ENCODE measurements around the gene ZNF746. TPM values are rescaled to one million over a fixed set of nuclear protein-coding genes. Genes with fewer than 3 reads are reported as not detected.

Gene ZNF746
- total RNA-seq, 2 donors from 2014 or later: 21.0 to 40.0 TPM

DNA sequence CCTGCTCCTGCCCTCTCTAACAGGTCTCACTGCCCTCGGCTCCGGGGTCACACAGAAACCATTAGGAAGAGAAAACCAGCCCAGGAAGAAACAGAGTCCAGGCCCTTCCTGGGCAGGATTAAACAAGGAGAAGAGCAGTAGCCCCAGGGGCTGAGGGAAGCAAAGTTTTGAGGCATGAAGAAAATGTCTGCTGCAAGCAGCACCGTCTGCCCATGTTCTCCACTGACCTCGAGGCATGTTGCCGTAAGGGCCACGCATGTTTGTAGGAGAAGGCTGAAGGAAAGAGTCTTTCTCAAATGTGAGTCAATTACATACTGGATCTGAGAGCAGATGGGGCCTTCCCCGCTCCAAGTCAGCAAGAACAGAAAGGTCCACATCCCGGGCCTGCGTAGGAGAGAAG lies 4.2 kb downstream of the ZNF746 start:
- H3K9me3 ChIP-seq: no peaks in the 10 kb centered on the region
- TF ChIP-seq POLR2A (IDR thresholded peaks at IDR 0.05): no peak
- TF ChIP-seq, protein P1, sequence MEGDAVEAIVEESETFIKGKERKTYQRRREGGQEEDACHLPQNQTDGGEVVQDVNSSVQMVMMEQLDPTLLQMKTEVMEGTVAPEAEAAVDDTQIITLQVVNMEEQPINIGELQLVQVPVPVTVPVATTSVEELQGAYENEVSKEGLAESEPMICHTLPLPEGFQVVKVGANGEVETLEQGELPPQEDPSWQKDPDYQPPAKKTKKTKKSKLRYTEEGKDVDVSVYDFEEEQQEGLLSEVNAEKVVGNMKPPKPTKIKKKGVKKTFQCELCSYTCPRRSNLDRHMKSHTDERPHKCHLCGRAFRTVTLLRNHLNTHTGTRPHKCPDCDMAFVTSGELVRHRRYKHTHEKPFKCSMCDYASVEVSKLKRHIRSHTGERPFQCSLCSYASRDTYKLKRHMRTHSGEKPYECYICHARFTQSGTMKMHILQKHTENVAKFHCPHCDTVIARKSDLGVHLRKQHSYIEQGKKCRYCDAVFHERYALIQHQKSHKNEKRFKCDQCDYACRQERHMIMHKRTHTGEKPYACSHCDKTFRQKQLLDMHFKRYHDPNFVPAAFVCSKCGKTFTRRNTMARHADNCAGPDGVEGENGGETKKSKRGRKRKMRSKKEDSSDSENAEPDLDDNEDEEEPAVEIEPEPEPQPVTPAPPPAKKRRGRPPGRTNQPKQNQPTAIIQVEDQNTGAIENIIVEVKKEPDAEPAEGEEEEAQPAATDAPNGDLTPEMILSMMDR (IDR thresholded peaks at IDR 0.05): no peak
- TF ChIP-seq POLR2AphosphoS5 (IDR thresholded peaks at IDR 0.05): no peak
- H3K4me3 ChIP-seq: no peak overlapping the region
- whole genome bisulfite sequencing: 96% methylated on average over 9 of the region's 9 CpGs
- no peak overlapping the region for H3K27ac ChIP-seq
- peaks cover 9 to 11% of the 10 kb centered on the region in 2 donors for H3K36me3 ChIP-seq
- DNase-seq (ENCODE audit: low spot score): no peak
- intact Hi-C loops (cut with DNase I): loop anchor here (10.0 kb wide), 1 partner anchor 229 kb away; the partner anchor contains the start of gene ZNF783
- H3K4me1 ChIP-seq (replicated peaks): peaks cover 6% of the 10 kb centered on the region
- H3K27me3 ChIP-seq (replicated peaks; ENCODE audit: insufficient read depth): no peaks in the 10 kb centered on the region

DNA sequence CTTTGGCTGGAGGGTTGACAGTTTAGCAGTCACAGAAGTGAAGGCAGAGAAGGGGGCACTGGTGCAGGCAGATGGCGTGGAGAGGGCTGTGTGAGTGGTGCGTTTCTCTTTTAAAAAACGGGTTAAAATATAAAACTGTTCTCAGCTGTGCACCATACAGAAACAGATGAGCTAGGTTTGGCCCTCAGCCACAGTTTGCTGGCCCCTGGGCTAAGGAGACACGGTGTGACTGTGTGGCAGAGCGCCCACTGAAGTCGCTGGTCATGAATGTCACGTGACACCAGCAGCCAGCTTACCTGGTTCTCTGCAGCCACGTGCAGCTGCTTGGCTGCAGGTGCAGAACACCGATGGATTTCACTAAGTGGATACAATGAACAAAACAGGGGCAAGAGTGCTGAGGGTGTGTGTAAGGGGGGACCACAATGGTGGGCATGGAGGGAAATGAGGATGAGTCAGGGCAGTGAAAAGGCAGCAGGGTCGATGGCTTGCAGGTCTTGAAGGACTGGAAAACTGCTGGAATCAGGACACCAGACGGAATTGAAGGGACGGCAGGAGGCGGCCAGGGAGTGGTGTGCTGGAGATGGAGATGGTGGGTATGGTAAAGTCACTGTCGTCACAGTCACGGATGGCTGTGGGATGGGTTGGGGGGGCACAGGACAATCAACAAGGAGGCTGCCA lies 7.4 kb downstream of the ZNF746 start:
- 75% methylated on average over 15 of the region's 15 CpGs for WGBS
- H3K4me1 ChIP-seq (replicated peaks): peaks cover 4% of the 10 kb centered on the region
- DNase-seq (ENCODE audit: low spot score): no peak
- H3K9me3 ChIP-seq: no peaks in the 10 kb centered on the region
- no peak overlapping the region for H3K4me3 ChIP-seq
- no peaks in the 10 kb centered on the region for H3K27me3 ChIP-seq (replicated peaks; ENCODE audit: insufficient read depth)
- peaks cover 11 to 12% of the 10 kb centered on the region in 2 donors for H3K36me3 ChIP-seq
- no peak overlapping the region for H3K27ac ChIP-seq
- TF ChIP-seq POLR2A (IDR thresholded peaks at IDR 0.05): no peak
- peak; percentile 14 for TF ChIP-seq POLR2AphosphoS5 (IDR thresholded peaks at IDR 0.05)
- intact Hi-C loops (cut with DNase I): loop anchor here (10.0 kb wide), 1 partner anchor 225 kb away; the partner anchor contains the start of gene ZNF783

DNA sequence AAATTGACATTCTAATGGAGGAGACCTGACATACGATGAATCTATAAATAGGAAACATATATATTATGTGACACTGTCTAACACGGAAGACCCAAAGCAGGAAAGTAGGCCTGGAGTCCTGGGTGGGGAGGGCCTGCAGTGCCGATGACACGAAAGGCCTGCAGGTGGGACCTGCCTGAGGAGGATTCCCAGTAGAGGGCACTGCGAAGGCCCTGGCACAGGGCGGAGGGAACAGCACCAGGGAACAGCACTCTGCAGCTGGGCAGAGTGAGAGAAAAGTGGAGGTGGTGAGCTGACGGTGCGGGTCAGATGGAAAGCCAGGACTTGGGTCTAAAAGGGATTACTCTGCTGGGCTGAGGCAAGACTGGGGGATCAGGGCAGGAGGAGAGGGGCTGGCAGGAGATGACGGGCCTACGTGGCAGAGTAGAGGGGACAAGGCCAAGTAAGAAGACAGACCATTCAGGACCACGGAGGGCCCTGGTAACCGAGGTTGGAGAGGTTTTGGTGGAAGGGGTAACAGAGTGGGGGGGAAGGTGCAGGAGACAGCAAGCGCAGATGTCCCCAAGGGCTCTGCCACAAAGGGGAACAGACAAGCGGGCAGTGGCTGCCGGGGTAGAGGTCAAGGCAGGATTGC lies 8.1 kb downstream of the ZNF746 start:
- peaks cover 11 to 12% of the 10 kb centered on the region in 2 donors for H3K36me3 ChIP-seq
- H3K4me1 ChIP-seq (replicated peaks): no peaks in the 10 kb centered on the region
- WGBS: 76% methylated on average over 15 of the region's 15 CpGs
- H3K9me3 ChIP-seq: no peaks in the 10 kb centered on the region
- no peak overlapping the region for H3K4me3 ChIP-seq
- DNase-seq (ENCODE audit: low spot score): no peak
- H3K27ac ChIP-seq: no peak overlapping the region
- no peaks in the 10 kb centered on the region for H3K27me3 ChIP-seq (replicated peaks; ENCODE audit: insufficient read depth)
- intact Hi-C loops (cut with DNase I): loop anchor here (10.0 kb wide), 1 partner anchor 225 kb away; the partner anchor contains the start of gene ZNF783
- TF ChIP-seq, protein P1 (IDR thresholded peaks at IDR 0.05): peak in 2 of 4 experiments; percentile 21 to 22
- TF ChIP-seq POLR2AphosphoS5 (IDR thresholded peaks at IDR 0.05): no peak

DNA sequence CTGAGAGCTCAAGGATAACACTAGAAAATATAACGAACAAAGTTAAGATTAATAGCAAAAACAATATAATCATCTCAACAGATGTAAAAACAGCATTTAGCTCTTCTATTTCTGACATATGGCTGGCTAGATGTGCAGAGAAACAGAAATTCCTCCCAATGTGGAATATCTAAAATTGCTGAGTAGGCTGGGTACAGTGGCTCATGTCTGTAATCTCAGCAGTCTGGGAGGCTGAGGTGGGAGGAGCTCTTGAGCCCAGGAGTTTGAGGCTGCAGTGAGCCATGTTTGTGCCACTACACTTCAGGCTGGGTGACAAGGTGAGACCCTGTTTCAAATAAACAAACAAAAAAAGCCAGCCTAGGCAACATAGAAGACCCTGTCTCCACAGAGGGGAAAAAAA lies 18.0 kb downstream of the ZNF746 start:
- TF ChIP-seq POLR2AphosphoS5 (IDR thresholded peaks at IDR 0.05) (no peak), POLR2A (IDR thresholded peaks at IDR 0.05) (no peak)
- TF ChIP-seq, protein P1 (IDR thresholded peaks at IDR 0.05): no peak
- no peak overlapping the region for H3K27ac ChIP-seq
- WGBS: 100% methylated on average over 1 of the region's 1 CpG
- peaks cover 0 to 3% of the 10 kb centered on the region in 2 donors for H3K36me3 ChIP-seq
- H3K4me1 ChIP-seq (replicated peaks): no peaks in the 10 kb centered on the region
- no peak for DNase-seq (ENCODE audit: low spot score)
- intact Hi-C loops (cut with DNase I): no loop called here
- H3K9me3 ChIP-seq: no peaks in the 10 kb centered on the region
- H3K4me3 ChIP-seq: no peak overlapping the region
- H3K27me3 ChIP-seq (replicated peaks; ENCODE audit: insufficient read depth): no peaks in the 10 kb centered on the region

DNA sequence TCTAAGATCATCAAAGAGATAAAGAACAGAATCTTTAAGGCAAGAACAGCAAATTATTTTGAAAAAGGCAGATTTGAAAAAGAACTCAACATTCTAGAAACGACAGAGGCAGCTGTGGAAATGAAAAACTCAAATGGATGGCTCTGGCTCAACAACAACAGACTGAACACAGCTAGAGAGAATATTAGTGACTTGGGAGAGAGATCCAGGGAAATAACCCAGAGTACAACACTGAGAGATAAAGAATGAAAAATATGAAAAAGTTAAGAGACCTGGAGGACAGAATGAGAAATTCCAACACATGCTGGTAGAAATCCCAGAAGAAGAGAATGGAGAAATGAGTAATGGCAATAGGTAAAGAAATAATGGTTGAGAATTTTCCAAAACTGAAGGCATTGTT lies 18.9 kb downstream of the ZNF746 start:
- intact Hi-C loops (cut with DNase I): no loop called here
- Histone ChIP-seq H3K4me1 (replicated peaks) (no peaks in the 10 kb centered on the region), H3K4me3 (no peak overlapping the region), H3K27me3 (replicated peaks; ENCODE audit: insufficient read depth) (no peaks in the 10 kb centered on the region), H3K27ac (no peak overlapping the region), H3K36me3 (peaks cover 0 to 3% of the 10 kb centered on the region in 2 donors), H3K9me3 (no peaks in the 10 kb centered on the region)
- 100% methylated on average over 1 of the region's 1 CpG for WGBS
- no peak for DNase-seq (ENCODE audit: low spot score)
- no peak for TF ChIP-seq POLR2AphosphoS5 (IDR thresholded peaks at IDR 0.05)
- TF ChIP-seq, protein P1 (IDR thresholded peaks at IDR 0.05): no peak
- TF ChIP-seq POLR2A (IDR thresholded peaks at IDR 0.05): no peak

All from prostate gland (tissue), 2 donors.